IMR-90 (cell line): ENCODE data around the gene LIX1.

Experiments used
- CTCF ChIP-seq: conservative IDR thresholded peaks from 2 replicates; pipeline ENCODE4 v1.5.1; 2012; ENCODE audit warnings: mild to moderate bottlenecking, low read depth, low read length, improper control_type of control experiment
- MXI1 ChIP-seq: IDR thresholded peaks from 2 replicates; pipeline ENCODE4 v1.6.1; 2012; ENCODE audit warnings: low read depth, mild to moderate bottlenecking, low read length, moderate library complexity, borderline replicate concordance
- POLR2A ChIP-seq: IDR thresholded peaks from 2 replicates; pipeline ENCODE4 v1.6.1; 2012; ENCODE audit warnings: mild to moderate bottlenecking, low read depth, low read length
- RAD21 ChIP-seq: IDR thresholded peaks from 2 replicates; pipeline ENCODE4 v1.6.1; 2012; ENCODE audit warnings: low read length, improper control_type of control experiment
- RFX5 ChIP-seq: IDR thresholded peaks from 2 replicates; pipeline ENCODE4 v1.8.0; 2012; ENCODE audit warnings: low read depth, mild to moderate bottlenecking, low read length, moderate library complexity

GRCh38 chr5:97118261-97119006, 24.0 kb downstream of the LIX1 start:
- TF ChIP-seq CTCF, result no peak
- no peak for TF ChIP-seq MXI1
- TF ChIP-seq POLR2A, result no peak
- TF ChIP-seq RAD21, result no peak
- no peak for TF ChIP-seq RFX5
